GM19467 (cell line): Measurements from ENCODE around the gene PHLDA1.

Source experiments
- ATAC-seq: cut with Tn5 transposase; IDR thresholded peaks from one replicate; pipeline ENCODE4 v1.9.1; 2021; ENCODE audit warnings: mild to moderate bottlenecking, moderate library complexity; ENCODE audit not compliant: unreplicated experiment

Gene PHLDA1

GRCh38 chr12:76020281-76020680 is 11.3 kb downstream of the PHLDA1 start:
- peak; percentile 64 for ATAC-seq

- no peak for ATAC-seq
Observed at GRCh38 chr12:76018672-76019071, 12.9 kb downstream of the PHLDA1 start.

- no peak for ATAC-seq
Observed at GRCh38 chr12:76018111-76018510, 13.5 kb downstream of the PHLDA1 start.

GRCh38 chr12:76014007-76014406 is 17.6 kb downstream of the PHLDA1 start:
- no peak for ATAC-seq

GRCh38 chr12:76013603-76014002 is 18.0 kb downstream of the PHLDA1 start:
- ATAC-seq: no peak

- ATAC-seq: no peak
Observed at GRCh38 chr12:76012644-76013043, 18.9 kb downstream of the PHLDA1 start.

- no peak for ATAC-seq
Observed at GRCh38 chr12:76010732-76011458, 20.7 kb downstream of the PHLDA1 start.

GRCh38 chr12:76008428-76008827 is 23.1 kb downstream of the PHLDA1 start:
- no peak for ATAC-seq

GRCh38 chr12:76007640-76008039 is 23.9 kb downstream of the PHLDA1 start:
- no peak for ATAC-seq

- no peak for ATAC-seq
Observed at GRCh38 chr12:76006028-76006925, 25.3 kb downstream of the PHLDA1 start.

GRCh38 chr12:76003355-76003638 is 28.3 kb downstream of the PHLDA1 start:
- ATAC-seq: no peak

GRCh38 chr12:76002598-76003354 is 28.8 kb downstream of the PHLDA1 start:
- no peak for ATAC-seq

GRCh38 chr12:75998292-75999063 is 33.1 kb downstream of the PHLDA1 start:
- no peak for ATAC-seq

GRCh38 chr12:75997658-75998057 is 33.9 kb downstream of the PHLDA1 start:
- ATAC-seq: no peak

GRCh38 chr12:75996861-75997447 is 34.6 kb downstream of the PHLDA1 start:
- no peak for ATAC-seq

- ATAC-seq: no peak
Observed at GRCh38 chr12:75995691-75996090, 35.9 kb downstream of the PHLDA1 start.

GRCh38 chr12:75994069-75994740 is 37.4 kb downstream of the PHLDA1 start:
- no peak for ATAC-seq

GRCh38 chr12:75991753-75992152 is 39.8 kb downstream of the PHLDA1 start:
- ATAC-seq: no peak

GRCh38 chr12:75990189-75990912 is 41.2 kb downstream of the PHLDA1 start:
- no peak for ATAC-seq
